Panc1 (cell line): ENCODE results near the gene CD8A.

Experiments used
- CTCF ChIP-seq: fragments of 450-650 bp; IDR thresholded peaks from 2 replicates; pipeline ENCODE4 v1.5.1; 2017; ENCODE audit warnings: mild to moderate bottlenecking
- POLR2AphosphoS5 ChIP-seq: IDR thresholded peaks from 2 replicates; pipeline ENCODE4 v1.6.1; 2012; ENCODE audit warnings: mild to moderate bottlenecking, low read depth, low read length, moderate library complexity
- REST ChIP-seq, 2 experiments: IDR thresholded peaks; 2 replicates each; pipeline ENCODE4 v1.6.1; 2011 to 2012; ENCODE audit warnings: low read depth in 2 of 2, control low read depth in 1 of 2, low read length in 1 of 2, mild to moderate bottlenecking in 1 of 2, moderate library complexity in 1 of 2; ENCODE audit not compliant: insufficient read depth in 1 of 2
- SIN3A ChIP-seq: IDR thresholded peaks from 2 replicates; pipeline ENCODE4 v1.6.1; 2012; ENCODE audit warnings: low read depth, mild to moderate bottlenecking, low read length, moderate library complexity, borderline replicate concordance; ENCODE audit not compliant: insufficient read depth
- TCF7L2 ChIP-seq: IDR thresholded peaks from 2 replicates; pipeline ENCODE4 v1.6.1; 2011; ENCODE audit warnings: mild to moderate bottlenecking, low read depth, low read length, inconsistent platforms

- TF ChIP-seq POLR2AphosphoS5 = no peak
- TF ChIP-seq CTCF = no peak
- no peak for TF ChIP-seq REST (IDR thresholded peaks at IDR 0.05; ENCODE audit: insufficient read depth in 1 of 2, low read depth in 2 of 2, low read length in 1 of 2)
- no peak for TF ChIP-seq TCF7L2
- TF ChIP-seq SIN3A = no peak
These were observed 1.6 kb downstream of the CD8A start for GRCh38 chr2:86788881-86789686.
